CD4-positive, alpha-beta T cell treated with Interleukin-6 at 100 ng/mL for 8 hours (primary cell): ENCODE data around the gene NKAIN2.
"Not testable (repeated sequence)": the region's sequence is repeated elsewhere in the genome, so short reads cannot be mapped to it uniquely, and the experiment has no call there.

Source experiments
- DNase-seq: peaks from one replicate; pipeline ENCODE4 v3.0.0-alpha.2; 2020; ENCODE audit warnings: mixed read lengths, low spot score

NKAIN2 gene

GRCh38 chr6:124495665-124496190, 692.1 kb downstream of the NKAIN2 start:
- DNase-seq = no peak

GRCh38 chr6:124496334-124496733, 692.7 kb downstream of the NKAIN2 start:
- DNase-seq = no peak

- no peak for DNase-seq
Measured at GRCh38 chr6:124512431-124512830, 708.8 kb downstream of the NKAIN2 start.

- no peak for DNase-seq
Measured at GRCh38 chr6:124517339-124517738, 713.7 kb downstream of the NKAIN2 start.

DNA sequence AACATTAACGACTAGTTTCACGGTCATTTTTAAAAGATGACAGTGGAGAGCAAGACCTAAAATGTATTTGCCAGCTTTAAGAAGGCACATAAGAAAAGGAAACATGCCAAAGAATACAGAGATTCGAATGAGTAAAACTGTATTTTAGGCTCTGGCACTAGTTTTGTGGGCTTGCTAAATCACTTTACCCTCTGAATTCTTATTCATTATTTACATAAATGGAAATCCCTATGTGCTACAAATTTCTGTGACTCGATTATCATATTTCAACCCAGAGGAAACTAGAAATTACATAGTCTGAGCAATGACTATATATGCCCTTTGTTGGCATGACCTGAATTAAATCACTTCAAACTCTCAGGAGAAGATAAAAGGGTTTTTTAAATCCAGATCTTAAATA, 716.8 kb downstream of the NKAIN2 start:
- no peak for DNase-seq

DNA sequence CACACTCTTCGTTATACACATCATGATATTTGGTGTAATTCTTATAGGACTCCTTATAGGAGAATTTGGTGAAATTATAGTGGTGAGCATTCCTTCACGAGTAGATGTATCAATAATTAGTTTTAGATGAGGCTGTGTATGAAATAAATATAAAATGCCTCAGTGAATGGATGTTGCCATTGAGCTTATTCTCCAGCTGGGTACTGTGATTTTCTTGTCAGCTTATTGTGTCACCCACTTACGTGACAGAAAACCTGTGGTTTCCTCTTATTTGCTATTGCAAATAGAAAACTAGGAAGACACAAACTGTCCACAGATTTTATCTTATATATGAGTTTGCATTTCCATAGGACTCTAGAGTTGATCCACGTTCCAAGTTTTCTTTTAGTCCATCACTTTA, 718.7 kb downstream of the NKAIN2 start:
- DNase-seq = no peak

DNA sequence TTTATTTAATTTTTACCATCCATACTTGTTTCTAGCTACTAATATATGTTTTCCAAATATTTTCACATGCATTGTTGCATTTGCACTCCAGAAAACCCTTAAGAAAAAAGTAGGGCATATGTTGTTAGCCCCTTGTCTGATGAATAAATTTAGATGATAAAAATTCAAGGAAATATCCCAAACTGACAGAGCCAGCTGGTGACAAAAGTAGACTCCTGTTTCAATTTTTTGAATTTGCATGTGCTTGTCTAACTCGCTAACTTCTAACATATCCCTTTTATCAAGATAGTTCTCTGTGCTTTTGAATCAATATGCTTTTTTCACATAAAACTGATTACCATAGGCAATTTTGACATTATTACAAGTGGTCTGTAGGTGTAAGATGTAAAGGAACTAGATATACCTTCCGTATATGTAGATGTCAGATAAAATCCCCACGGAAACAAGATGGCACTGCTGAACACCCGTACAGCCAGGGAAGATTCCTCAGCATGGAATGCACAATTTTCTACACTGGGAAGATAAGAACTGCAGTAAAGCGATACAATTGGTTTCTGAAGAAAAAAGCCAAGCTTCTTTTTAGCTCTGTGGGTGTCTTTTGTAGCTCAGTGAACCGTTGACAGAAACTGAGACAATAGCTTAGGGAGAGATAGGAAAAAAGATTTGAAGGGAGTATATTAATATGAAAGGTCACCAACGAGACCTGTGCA, 721.0 kb downstream of the NKAIN2 start:
- no peak for DNase-seq

DNA sequence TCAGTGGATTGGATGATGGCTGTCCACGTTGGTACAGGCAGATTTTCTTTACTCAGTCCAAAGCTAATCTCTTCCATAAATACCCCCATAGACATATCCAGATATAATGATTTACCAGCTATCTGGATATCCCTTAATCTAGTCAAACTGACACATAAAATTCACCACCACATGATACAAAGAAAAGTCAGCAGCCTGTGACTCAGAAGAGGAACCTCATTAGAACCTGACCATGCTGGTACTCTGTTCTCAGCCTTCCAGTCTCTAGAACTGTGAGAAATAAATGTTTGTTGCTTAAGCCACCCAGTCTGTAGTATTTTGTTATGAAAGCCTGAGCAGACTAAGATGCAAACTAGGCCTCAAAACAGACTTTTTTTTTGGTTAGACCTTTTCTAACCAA, 727.3 kb downstream of the NKAIN2 start:
- no peak for DNase-seq

- DNase-seq = no peak
Measured at GRCh38 chr6:124535299-124535698, 731.6 kb downstream of the NKAIN2 start.

GRCh38 chr6:124535746-124536145, 732.1 kb downstream of the NKAIN2 start:
- no peak for DNase-seq

DNA sequence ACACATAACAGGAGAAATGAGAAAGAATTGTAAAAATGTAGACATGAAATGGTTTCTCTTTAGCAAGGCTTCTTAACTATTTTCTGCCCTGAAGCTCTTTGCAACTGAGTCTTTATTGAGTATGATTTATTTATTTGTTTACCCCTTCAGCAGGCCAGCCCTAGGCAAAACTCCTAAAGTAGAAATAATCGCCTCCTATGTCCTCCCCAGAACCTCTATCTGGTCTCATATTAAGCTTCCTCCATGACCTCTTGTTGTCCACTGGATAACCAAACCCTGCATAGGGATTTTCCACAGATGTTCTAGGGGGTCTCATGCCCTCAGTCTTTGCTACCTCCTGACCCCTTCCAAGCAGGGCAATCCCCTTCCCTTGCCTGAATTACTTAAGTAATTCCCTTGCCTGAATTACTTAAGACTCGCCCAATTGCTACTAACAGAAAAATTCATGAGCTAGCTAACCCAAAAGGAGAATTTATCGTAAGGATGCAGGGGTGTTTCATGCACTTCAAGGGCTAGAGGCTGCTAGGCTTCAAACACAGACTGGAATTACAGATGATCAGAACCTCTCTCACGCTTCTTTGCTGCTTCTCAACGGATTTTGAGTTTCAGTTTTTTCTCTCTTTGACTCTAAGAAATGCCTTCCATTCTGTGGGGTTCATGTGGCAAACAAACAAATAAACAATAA, 732.6 kb downstream of the NKAIN2 start:
- no peak for DNase-seq

GRCh38 chr6:124536842-124537191, 733.2 kb downstream of the NKAIN2 start:
- no peak for DNase-seq

GRCh38 chr6:124539096-124539495, 735.4 kb downstream of the NKAIN2 start:
- no peak for DNase-seq

GRCh38 chr6:124541573-124541972, 737.9 kb downstream of the NKAIN2 start:
- DNase-seq = no peak

- no peak for DNase-seq
Measured at GRCh38 chr6:124546601-124547000, 742.9 kb downstream of the NKAIN2 start.

- DNase-seq = no peak
Measured at GRCh38 chr6:124551711-124552233, 748.1 kb downstream of the NKAIN2 start.

- DNase-seq = no peak
Measured at GRCh38 chr6:124557873-124558272, 754.2 kb downstream of the NKAIN2 start.

- not testable (repeated sequence) for DNase-seq
Measured at GRCh38 chr6:124560078-124560477, 756.4 kb downstream of the NKAIN2 start.

DNA sequence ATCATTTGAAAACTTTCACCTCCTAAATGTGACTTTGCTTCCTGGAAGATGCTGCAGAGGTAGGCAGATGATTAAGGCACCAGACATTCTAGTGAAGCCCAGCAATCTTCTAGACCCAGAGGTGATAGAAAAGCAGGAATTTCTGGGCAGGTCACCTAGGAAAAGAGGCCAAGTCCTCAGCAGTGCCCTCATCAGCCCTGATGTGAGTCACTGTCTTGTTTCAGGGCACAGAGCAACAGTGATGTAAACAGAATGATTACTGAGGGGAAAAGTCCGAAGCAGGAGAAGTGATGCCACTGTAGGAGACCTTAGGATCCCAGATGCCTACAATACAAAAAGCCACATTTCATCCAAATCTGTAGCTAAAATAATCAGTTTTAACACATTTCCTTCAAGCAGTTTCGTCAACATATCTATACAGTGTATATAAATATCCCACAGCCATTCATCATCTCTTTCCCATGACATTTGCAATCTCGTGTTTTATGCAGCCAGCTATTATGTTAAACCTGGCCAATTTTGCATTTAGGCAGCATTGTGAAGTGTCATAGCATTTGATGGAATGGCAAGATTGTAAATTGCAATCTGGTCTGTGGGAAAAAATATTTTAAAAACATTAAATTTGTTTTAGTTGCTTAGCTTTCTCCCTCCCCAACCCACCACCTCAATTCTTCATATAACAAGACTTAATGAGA, 757.4 kb downstream of the NKAIN2 start:
- no peak for DNase-seq

DNA sequence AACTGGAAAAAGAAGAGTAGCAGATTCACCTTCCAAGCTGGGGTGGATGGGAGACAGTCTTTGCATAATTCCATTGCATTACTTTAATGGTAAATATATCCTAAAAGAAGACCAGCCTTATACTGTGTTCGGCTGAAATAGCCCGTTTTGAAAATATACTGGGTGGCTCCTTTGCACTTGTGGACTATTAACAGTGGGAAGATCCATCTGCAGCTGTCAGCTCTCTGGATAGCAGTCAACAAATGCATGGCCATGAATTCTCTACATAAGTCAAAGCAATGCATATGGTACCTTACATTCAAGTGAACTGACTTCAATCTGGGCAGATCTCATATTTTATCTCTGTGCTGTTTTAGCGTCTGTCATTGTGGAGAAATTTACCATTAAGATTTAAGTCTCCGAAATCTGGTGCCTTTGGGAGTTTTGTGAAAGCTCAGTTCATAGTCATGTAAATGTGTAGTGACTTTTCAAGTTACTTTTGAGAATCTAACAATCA, 758.0 kb downstream of the NKAIN2 start:
- no peak for DNase-seq

GRCh38 chr6:124564125-124564524, 760.5 kb downstream of the NKAIN2 start:
- not testable (repeated sequence) for DNase-seq

DNA sequence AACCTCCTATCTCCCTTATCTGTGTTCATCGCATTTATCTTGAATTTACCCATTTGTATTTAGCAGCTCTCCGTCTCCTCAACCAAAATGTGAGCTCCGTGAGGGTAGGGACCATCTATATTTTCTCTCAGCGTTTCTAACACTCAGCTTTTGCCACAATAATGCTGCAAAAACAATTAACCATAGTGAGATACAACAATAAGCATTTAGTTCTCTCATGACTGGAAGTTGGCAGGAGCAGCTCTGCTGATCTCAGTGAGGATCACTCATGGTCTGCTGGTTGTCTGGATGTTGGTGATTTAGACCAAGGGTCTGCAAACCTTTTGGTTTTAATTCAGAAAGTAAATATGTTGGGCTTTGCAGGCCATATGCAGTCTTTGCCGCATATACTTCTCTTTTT, 763.7 kb downstream of the NKAIN2 start:
- DNase-seq = no peak

- DNase-seq = no peak
Measured at GRCh38 chr6:124573953-124574352, 770.3 kb downstream of the NKAIN2 start.
